ENCODE data around the gene HPGD. TPM values are rescaled to one million over a fixed set of nuclear protein-coding genes. Genes with fewer than 3 reads are reported as not detected.

HPGD gene
- total RNA-seq, 1 experiment from 2014 or later = 1.2 TPM

DNA sequence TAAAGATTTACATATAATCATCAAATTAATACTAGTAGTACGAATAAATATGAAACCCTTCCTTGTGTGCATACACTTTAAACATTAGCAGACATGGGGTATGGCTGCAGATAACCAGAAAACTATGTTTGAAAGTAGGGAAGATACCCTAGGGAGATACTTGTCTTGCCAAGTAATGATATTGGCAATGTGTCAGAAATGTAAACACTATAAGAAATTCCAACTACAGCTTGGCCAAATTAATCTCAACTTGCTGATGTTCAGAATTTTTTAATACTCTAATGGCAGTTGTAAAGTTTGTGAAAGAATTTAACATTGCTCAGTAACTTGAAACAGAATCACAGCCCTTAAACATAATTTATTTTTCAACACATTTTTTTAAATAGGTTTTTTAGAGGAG is 27.4 kb upstream of the HPGD start:
- CTCF ChIA-PET = no interaction called here
- in situ Hi-C loops (cut with HindIII; ENCODE audit: low pct_unique_long_range_greater_than_20kb, low sequenced_read_pairs) = no loop called here
- no peak for ATAC-seq

DNA sequence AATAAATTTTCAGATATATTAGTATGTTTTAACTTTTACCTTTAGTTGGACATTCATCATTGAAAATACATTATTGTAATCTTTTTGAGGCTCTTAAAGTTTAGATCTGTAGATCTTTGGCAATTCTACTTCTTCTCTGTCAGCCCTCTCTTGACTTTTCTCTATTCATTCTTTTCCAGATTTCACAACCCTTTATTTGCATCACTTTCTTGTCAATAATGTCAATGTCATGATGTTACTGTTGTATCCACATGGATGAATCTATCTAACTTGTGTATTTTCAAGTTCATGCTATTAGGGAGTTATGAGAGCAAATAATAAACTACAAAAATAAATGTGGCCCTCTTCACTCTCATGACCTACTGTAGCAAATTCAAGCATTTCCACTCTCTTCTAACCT is 23.0 kb upstream of the HPGD start:
- Histone ChIP-seq H3K27ac (ENCODE audit: low read length) (no peak overlapping the region), H3K36me3 (ENCODE audit: control insufficient read depth, insufficient read depth, low read length) (no peaks in the 10 kb centered on the region), H3K27me3 (ENCODE audit: control insufficient read depth, insufficient read depth, low read length) (no peaks in the 10 kb centered on the region), H3K9me3 (ENCODE audit: control insufficient read depth, insufficient read depth, low read depth, low read length) (no peaks in the 10 kb centered on the region), H3K4me3 (ENCODE audit: low read depth in 2 of 2, low read length in 2 of 2) (no peak overlapping the region), H3K4me1 (ENCODE audit: control insufficient read depth, insufficient read depth, low read length) (no peaks in the 10 kb centered on the region)
- no peak for DNase-seq (ENCODE audit: low read depth, low spot score)
- BruUV-seq (replicated peaks) = no TSS peak
- ATAC-seq = no peak
- POLR2A ChIA-PET = no interaction called here
- intact Hi-C loops (cut with micrococcal nuclease; ENCODE audit: unreplicated experiment) = no loop called here
- in situ Hi-C loops (cut with HindIII; ENCODE audit: low pct_unique_long_range_greater_than_20kb, low sequenced_read_pairs) = no loop called here
- TF ChIP-seq, protein P1, sequence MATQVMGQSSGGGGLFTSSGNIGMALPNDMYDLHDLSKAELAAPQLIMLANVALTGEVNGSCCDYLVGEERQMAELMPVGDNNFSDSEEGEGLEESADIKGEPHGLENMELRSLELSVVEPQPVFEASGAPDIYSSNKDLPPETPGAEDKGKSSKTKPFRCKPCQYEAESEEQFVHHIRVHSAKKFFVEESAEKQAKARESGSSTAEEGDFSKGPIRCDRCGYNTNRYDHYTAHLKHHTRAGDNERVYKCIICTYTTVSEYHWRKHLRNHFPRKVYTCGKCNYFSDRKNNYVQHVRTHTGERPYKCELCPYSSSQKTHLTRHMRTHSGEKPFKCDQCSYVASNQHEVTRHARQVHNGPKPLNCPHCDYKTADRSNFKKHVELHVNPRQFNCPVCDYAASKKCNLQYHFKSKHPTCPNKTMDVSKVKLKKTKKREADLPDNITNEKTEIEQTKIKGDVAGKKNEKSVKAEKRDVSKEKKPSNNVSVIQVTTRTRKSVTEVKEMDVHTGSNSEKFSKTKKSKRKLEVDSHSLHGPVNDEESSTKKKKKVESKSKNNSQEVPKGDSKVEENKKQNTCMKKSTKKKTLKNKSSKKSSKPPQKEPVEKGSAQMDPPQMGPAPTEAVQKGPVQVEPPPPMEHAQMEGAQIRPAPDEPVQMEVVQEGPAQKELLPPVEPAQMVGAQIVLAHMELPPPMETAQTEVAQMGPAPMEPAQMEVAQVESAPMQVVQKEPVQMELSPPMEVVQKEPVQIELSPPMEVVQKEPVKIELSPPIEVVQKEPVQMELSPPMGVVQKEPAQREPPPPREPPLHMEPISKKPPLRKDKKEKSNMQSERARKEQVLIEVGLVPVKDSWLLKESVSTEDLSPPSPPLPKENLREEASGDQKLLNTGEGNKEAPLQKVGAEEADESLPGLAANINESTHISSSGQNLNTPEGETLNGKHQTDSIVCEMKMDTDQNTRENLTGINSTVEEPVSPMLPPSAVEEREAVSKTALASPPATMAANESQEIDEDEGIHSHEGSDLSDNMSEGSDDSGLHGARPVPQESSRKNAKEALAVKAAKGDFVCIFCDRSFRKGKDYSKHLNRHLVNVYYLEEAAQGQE (IDR thresholded peaks at IDR 0.05; ENCODE audit: insufficient read depth in 1 of 2, low read depth in 2 of 2, low read length in 1 of 2) = no peak
- TF ChIP-seq TCF7L2 (IDR thresholded peaks at IDR 0.05; ENCODE audit: low read depth, low read length) = no peak
- no peak for TF ChIP-seq POLR2AphosphoS5 (IDR thresholded peaks at IDR 0.05; ENCODE audit: low read depth, low read length)
- no peak for TF ChIP-seq CTCF (IDR thresholded peaks at IDR 0.05)
- TF ChIP-seq SIN3A (IDR thresholded peaks at IDR 0.05; ENCODE audit: borderline replicate concordance, insufficient read depth, low read depth, low read length) = no peak
- CTCF ChIA-PET = no interaction called here

More for the DNA sequence above, 27.4 kb upstream of the HPGD start:
- no peaks in the 10 kb centered on the region for H3K27me3 ChIP-seq (ENCODE audit: control insufficient read depth, insufficient read depth, low read length)
- H3K4me1 ChIP-seq (ENCODE audit: control insufficient read depth, insufficient read depth, low read length) = no peaks in the 10 kb centered on the region
- no peak for DNase-seq (ENCODE audit: low read depth, low spot score)
- no peak overlapping the region for H3K4me3 ChIP-seq (ENCODE audit: low read depth in 2 of 2, low read length in 2 of 2)
- intact Hi-C loops (cut with micrococcal nuclease; ENCODE audit: unreplicated experiment) = no loop called here
- no TSS peak for BruUV-seq (replicated peaks)
- H3K27ac ChIP-seq (ENCODE audit: low read length) = no peak overlapping the region
- POLR2A ChIA-PET = no interaction called here
- TF ChIP-seq, protein P1 (IDR thresholded peaks at IDR 0.05; ENCODE audit: insufficient read depth in 1 of 2, low read depth in 2 of 2, low read length in 1 of 2) = no peak
- TF ChIP-seq SIN3A (IDR thresholded peaks at IDR 0.05; ENCODE audit: borderline replicate concordance, insufficient read depth, low read depth, low read length) = no peak
- no peak for TF ChIP-seq TCF7L2 (IDR thresholded peaks at IDR 0.05; ENCODE audit: low read depth, low read length)
- TF ChIP-seq POLR2AphosphoS5 (IDR thresholded peaks at IDR 0.05; ENCODE audit: low read depth, low read length) = no peak
- TF ChIP-seq CTCF (IDR thresholded peaks at IDR 0.05) = no peak
- H3K36me3 ChIP-seq (ENCODE audit: control insufficient read depth, insufficient read depth, low read length) = no peaks in the 10 kb centered on the region
- H3K9me3 ChIP-seq (ENCODE audit: control insufficient read depth, insufficient read depth, low read depth, low read length) = no peaks in the 10 kb centered on the region

All from Panc1 (cell line).